Endothelial cell of umbilical vein (primary cell): ENCODE results near the gene SLC6A18. TPM values are rescaled to one million over a fixed set of nuclear protein-coding genes. Genes with fewer than 3 reads are reported as not detected.

Experiments used
- BruUV-seq: library from RNA; stranded (reverse); fragments of 400-500 nt; replicated peaks from 2 replicates; lab custom pipeline; 2021; lab: Mats Ljungman, UMichigan
- CTCF ChIA-PET: fragments of 300-600, 350-600 bp; sonication (Branson Sonifier 250); formaldehyde crosslinking; loops from one replicate; lab custom pipeline; 2021; ENCODE audit warnings: antibody characterized with exemption, inconsistent platforms; lab: Charles Lee
- POLR2A ChIA-PET: fragments of 300-600, 350-600 bp; sonication (Branson Sonifier 250); formaldehyde crosslinking; loops from one replicate; lab custom pipeline; 2021; ENCODE audit warnings: antibody characterized with exemption, inconsistent platforms; lab: Charles Lee
- DNase-seq: peaks from one replicate; pipeline ENCODE4 v3.0.0-alpha.2; 2011; ENCODE audit warnings: low read depth, low spot score
- FAIRE-seq: peaks from 2 replicates; lab custom pipeline; 2011; peaks lifted over from hg19 to GRCh38; lab: Jason Lieb, UNC
- H2AFZ ChIP-seq: 2 replicates; pipeline ENCODE4 v1.6.0; 2012; ENCODE audit warnings: low read depth, low read length, control low read depth, inconsistent platforms
- H3K27ac ChIP-seq: 2 replicates; pipeline ENCODE4 v1.5.1; 2011; ENCODE audit warnings: low read depth, mild to moderate bottlenecking, control low read depth, low read length, moderate library complexity; ENCODE audit not compliant: insufficient read depth
- H3K27me3 ChIP-seq, 2 experiments: 2 replicates each; pipeline versions ENCODE4 v1.6.0 to v1.6.1; 2011; ENCODE audit warnings: low read length in 2 of 2, mixed read lengths in 1 of 2; ENCODE audit not compliant: control insufficient read depth in 2 of 2, insufficient read depth in 2 of 2
- H3K36me3 ChIP-seq, 2 experiments: 2 replicates in 1 of 2; 3 replicates in 1 of 2; pipeline ENCODE4 v1.5.1; 2011; ENCODE audit warnings: low read length in 2 of 2, mild to moderate bottlenecking in 1 of 2, moderate library complexity in 1 of 2; ENCODE audit not compliant: control insufficient read depth in 2 of 2, insufficient read depth in 2 of 2; ENCODE audit errors: extremely low read depth in 1 of 2
- H3K4me1 ChIP-seq: 3 replicates; pipeline ENCODE4 v1.5.1; 2011; ENCODE audit warnings: mild to moderate bottlenecking, low read length; ENCODE audit not compliant: control insufficient read depth, insufficient read depth; ENCODE audit errors: extremely low read depth
- H3K4me2 ChIP-seq: 2 replicates; pipeline ENCODE4 v1.6.1; 2011; ENCODE audit warnings: low read length, control low read depth, mixed read lengths; ENCODE audit not compliant: insufficient read depth
- H3K4me3 ChIP-seq, 3 experiments: fragments of 200-600 bp in 1 of 3; sonication (generic), shearing (Covaris generic) in 1 of 3; replicated peaks in 1 of 3; 2 replicates each; pipeline ENCODE4 v1.5.1; 2011 to 2016; ENCODE audit warnings: control low read depth in 3 of 3, low read length in 3 of 3, mild to moderate bottlenecking in 2 of 3, inconsistent platforms in 1 of 3, low read depth in 1 of 3, moderate library complexity in 1 of 3; ENCODE audit not compliant: insufficient read depth in 1 of 3
- H3K79me2 ChIP-seq: 2 replicates; pipeline ENCODE4 v1.6.0; 2012; ENCODE audit warnings: low read length, inconsistent platforms; ENCODE audit not compliant: control insufficient read depth, insufficient read depth
- H3K9ac ChIP-seq: replicated peaks from 2 replicates; pipeline ENCODE3; 2011; ENCODE audit warnings: low read length, control low read depth; ENCODE audit not compliant: insufficient read depth; ENCODE audit errors: extremely low read depth
- H3K9me1 ChIP-seq: replicated peaks from 3 replicates; pipeline ENCODE4 v1.6.0; 2011; ENCODE audit warnings: mild to moderate bottlenecking, low read length; ENCODE audit not compliant: control insufficient read depth, insufficient read depth; ENCODE audit errors: extremely low read depth
- H3K9me3 ChIP-seq: replicated peaks from 2 replicates; pipeline ENCODE4 v1.5.1; 2012; ENCODE audit warnings: low read length, inconsistent platforms; ENCODE audit not compliant: control insufficient read depth, insufficient read depth
- H4K20me1 ChIP-seq: replicated peaks from 2 replicates; pipeline ENCODE3; 2011; ENCODE audit warnings: mild to moderate bottlenecking, low read length; ENCODE audit not compliant: control insufficient read depth, insufficient read depth; ENCODE audit errors: extremely low read depth
- CTCF ChIP-seq, 2 donors: IDR thresholded peaks; 1 replicate in 1 of 2; 2 replicates in 1 of 2; pipeline ENCODE4 v1.5.1; 2011; ENCODE audit warnings: low read length in 2 of 2, mild to moderate bottlenecking in 2 of 2, moderate library complexity in 2 of 2, control low read depth in 1 of 2, inconsistent platforms in 1 of 2, low read depth in 1 of 2; ENCODE audit not compliant: insufficient read depth in 1 of 2; ENCODE audit errors: extremely low read depth in 1 of 2
- EZH2 ChIP-seq: IDR thresholded peaks from 2 replicates; pipeline ENCODE4 v1.6.1; 2012; ENCODE audit warnings: borderline replicate concordance, low read depth, mild to moderate bottlenecking, moderate library complexity, low read length, inconsistent platforms; ENCODE audit not compliant: severe bottlenecking
- FOS ChIP-seq: IDR thresholded peaks from 2 replicates; pipeline ENCODE4 v1.6.1; 2011; ENCODE audit warnings: mild to moderate bottlenecking, low read length, moderate library complexity, borderline replicate concordance; ENCODE audit not compliant: insufficient read depth
- GATA2 ChIP-seq: IDR thresholded peaks from 2 replicates; pipeline ENCODE4 v1.7.0; 2011; ENCODE audit warnings: low read depth, mild to moderate bottlenecking, moderate library complexity, mixed read lengths, low read length; ENCODE audit not compliant: insufficient read length, insufficient read depth
- JUN ChIP-seq: IDR thresholded peaks from 2 replicates; pipeline ENCODE4 v1.6.1; 2011; ENCODE audit warnings: borderline replicate concordance, low read depth; ENCODE audit not compliant: insufficient read length, insufficient read depth
- MAX ChIP-seq: IDR thresholded peaks from 2 replicates; pipeline ENCODE4 v1.6.1; 2011; ENCODE audit not compliant: insufficient read depth, insufficient read length
- MYC ChIP-seq: IDR thresholded peaks from one replicate; pipeline ENCODE4 v1.6.1; 2011; ENCODE audit warnings: mild to moderate bottlenecking, low read depth, low read length
- POLR2A ChIP-seq: IDR thresholded peaks from 2 replicates; pipeline ENCODE4 v1.6.1; 2012; ENCODE audit warnings: low read depth, mild to moderate bottlenecking, control low read depth, low read length
- POLR2AphosphoS5 ChIP-seq: IDR thresholded peaks from 2 replicates; pipeline ENCODE4 v1.6.1; 2012; ENCODE audit warnings: low read depth, mild to moderate bottlenecking, control low read depth, low read length, moderate library complexity; ENCODE audit not compliant: insufficient read depth
- dilution Hi-C: fragments of 300-500 bp; cut with MboI; formaldehyde crosslinking; loops from one replicate; pipeline ENCODE4 v1.15.0; 2019; ENCODE audit warnings: low sequenced_read_pairs; ENCODE audit not compliant: extremely low pct_ligation_motif_present
- intact Hi-C: fragments of 100-400 bp; cut with micrococcal nuclease; formaldehyde crosslinking; loops from one replicate; pipeline ENCODE4 v1.10.0; 2022
- polyA plus RNA-seq, 4 experiments: library from polyadenylated mRNA; depleted of rRNA in 3 of 4; stranded (reverse) in 3 of 4; unstranded in 1 of 4; fragments of >200 nt; gene quantifications; 2 replicates each; pipeline versions ENCODE4 v1.2.1 to v1.2.3, GENCODE V29; 2011 to 2012; ENCODE audit warnings: missing spikeins in 1 of 4
- total RNA-seq: library from RNA; stranded (reverse); gene quantifications from 2 replicates; pipeline ENCODE4 v1.2.3, GENCODE V29; 2021

SLC6A18 gene
- total and polyA plus RNA-seq, 2 donors (not counting 3 experiments of a cell fraction or from before 2014, with no cell fraction given) = not detected

GRCh38 chr5:1216211-1216917 lies 8.8 kb upstream of the SLC6A18 start:
- no peak overlapping the region for H3K4me2 ChIP-seq
- no peak for DNase-seq
- H3K4me1 ChIP-seq = no peaks in the 10 kb centered on the region
- no peak overlapping the region for H3K27ac ChIP-seq
- H3K4me3 ChIP-seq = no peak overlapping the region
- no peak overlapping the region for H2AFZ ChIP-seq
- FAIRE-seq = no peak
- H3K36me3 ChIP-seq = no peaks in the 10 kb centered on the region
- dilution Hi-C loops = no loop called here
- TF ChIP-seq MAX = no peak
- no peak for TF ChIP-seq POLR2A
- TF ChIP-seq EZH2 = no peak
- no peak for TF ChIP-seq CTCF (IDR thresholded peaks at IDR 0.05; ENCODE audit: extremely low read depth in 1 of 2, insufficient read depth in 1 of 2, low read depth in 1 of 2, low read length in 2 of 2)
- TF ChIP-seq POLR2AphosphoS5 = no peak
- TF ChIP-seq GATA2 = no peak
- TF ChIP-seq JUN = no peak
- no peak for TF ChIP-seq FOS
- no peak for TF ChIP-seq MYC
- no peaks in the 10 kb centered on the region for H3K9me1 ChIP-seq
- CTCF ChIA-PET = no interaction called here
- no peaks in the 10 kb centered on the region for H3K9me3 ChIP-seq
- no TSS peak for BruUV-seq
- no peaks in the 10 kb centered on the region for H3K27me3 ChIP-seq
- POLR2A ChIA-PET = no interaction called here
- H3K79me2 ChIP-seq = no peaks in the 10 kb centered on the region
- intact Hi-C loops = no loop called here
- H4K20me1 ChIP-seq = no peaks in the 10 kb centered on the region
- H3K9ac ChIP-seq = no peak overlapping the region
